Left forelimb (tissue), 1 donor: Measurements from ENCODE around the gene BEST3.
"Not testable (repeated sequence)": the region's sequence is repeated elsewhere in the genome, so short reads cannot be mapped to it uniquely, and the experiment has no call there.

ENCODE experiments used
- DNase-seq: peaks from one replicate; pipeline ENCODE4 v3.0.0-alpha.2; 2018; ENCODE audit warnings: low spot score

The BEST3 gene

DNA sequence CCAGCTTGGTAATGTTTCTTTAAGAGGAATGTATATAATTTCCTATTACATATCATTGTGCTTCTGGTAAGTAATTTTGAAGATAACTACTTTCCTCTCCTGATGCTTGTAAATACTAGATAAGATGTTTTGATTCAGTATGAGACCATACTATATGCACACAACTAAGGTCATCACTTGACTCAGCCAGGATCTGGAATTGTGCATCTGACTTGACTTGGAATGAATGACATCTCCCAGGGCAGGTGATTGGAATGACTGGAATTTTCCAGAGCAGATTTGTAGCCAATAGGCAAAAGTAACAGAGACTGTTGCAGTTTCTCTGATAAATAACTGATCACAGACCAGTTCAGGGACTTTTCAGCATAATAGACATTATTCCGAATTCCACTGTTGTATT, 11.1 kb downstream of the BEST3 start:
- DNase-seq = no peak

DNA sequence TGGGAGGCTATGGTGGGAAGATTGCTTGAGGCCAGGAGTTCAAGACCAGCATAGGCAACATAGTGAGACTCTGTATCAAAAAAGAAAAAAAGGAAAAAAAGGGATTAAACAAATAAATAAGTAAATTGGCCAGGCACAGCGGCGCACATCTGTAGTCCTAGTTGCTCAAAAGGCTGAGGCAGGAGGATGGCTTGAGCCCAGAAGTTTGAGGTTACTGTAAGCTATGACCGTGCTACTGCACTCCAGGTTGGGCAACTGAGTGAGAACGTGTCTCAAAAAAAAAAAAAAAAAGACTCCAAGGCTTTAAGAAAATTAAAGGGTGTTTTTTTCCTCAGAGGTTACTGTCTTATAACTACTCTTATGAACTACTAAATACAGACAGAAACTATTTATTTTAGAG, 11.7 kb downstream of the BEST3 start:
- no peak for DNase-seq

DNA sequence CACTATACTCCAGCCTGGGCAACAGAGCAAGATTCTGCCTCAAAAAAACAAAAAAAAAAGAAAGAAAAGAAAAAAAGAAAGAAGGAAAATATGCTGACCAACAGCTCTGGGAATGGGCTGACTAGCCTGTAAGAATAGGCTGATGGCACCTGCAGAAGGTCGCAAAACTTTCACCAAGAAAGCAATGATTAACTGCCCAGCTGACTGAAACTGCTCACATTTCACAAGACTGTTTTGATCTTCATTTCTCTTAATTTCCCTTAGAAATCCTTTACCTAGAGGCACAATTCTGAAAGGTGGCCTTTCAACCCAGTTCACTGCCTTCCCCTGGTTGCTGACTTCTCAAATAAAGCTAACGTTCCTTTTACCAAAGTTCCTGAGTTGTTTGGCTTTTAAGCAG, 12.4 kb downstream of the BEST3 start:
- no peak for DNase-seq

DNA sequence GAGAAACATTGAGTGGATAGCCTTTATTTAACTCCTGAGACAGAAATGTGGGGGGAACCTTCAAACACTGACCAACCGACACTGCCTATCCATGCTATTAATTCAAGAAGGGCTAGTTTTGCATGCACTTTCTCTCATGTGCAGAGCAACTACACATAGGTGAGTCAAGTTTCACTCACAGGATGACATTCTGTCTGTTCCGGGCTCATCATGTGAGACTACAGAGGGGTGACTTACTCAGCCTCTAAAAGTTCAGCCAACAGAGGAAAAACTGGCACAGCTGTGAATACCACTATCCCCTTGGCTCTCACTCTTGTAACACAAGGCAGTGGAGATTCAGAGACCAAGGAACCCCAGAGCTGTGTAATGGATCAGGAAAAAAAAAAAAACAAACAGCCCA, 13.3 kb downstream of the BEST3 start:
- DNase-seq = no peak

DNA sequence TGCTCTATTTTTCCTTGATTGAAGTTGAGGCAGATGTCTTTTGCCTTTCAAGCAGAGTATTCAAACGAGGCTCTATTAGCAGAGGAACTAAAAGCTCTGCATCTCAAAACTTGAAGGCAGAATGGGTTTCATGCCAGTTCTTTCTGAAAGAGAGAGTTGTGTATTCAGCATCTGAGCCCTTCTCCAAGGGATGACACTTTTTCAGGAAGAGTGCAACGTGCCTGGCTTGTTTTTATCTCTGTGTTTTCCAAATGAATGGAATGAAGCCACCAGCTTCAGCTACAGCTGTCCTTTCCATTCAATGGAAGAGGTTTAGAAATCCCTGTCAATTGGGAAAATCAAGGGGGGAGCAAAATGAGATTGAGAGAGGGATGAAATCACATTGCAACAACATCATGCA, 14.6 kb downstream of the BEST3 start:
- DNase-seq = no peak

DNA sequence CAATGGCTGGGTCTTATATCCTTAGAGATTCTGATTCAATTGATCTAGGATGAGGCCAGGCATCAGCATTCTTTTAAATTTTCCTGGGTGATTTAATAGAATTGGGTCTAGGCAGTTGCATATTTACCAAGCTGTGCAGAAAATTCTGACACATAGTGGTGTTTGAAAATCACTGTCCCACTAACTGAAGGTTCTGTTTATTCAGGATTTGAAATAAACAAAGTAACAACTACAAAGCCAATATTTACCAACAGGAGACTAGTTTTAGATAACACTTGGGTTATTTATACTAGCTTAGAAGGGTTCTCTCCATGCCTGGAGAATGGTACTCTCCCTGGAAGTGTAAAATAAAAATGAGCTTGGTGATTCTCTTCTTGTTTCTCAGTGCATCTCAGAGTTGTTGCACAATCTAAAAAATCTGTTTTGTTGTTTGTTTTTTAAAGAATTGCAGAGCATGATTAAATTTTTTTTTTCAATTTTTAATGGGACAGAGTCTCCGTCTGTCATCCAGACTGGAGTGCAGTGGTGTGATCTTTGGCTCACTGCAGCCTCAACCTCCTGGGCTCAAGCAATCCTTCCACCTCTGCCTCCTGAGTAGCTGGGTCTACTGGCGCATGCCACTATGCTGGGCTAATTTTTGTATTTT, 16.9 kb downstream of the BEST3 start:
- no peak for DNase-seq

DNA sequence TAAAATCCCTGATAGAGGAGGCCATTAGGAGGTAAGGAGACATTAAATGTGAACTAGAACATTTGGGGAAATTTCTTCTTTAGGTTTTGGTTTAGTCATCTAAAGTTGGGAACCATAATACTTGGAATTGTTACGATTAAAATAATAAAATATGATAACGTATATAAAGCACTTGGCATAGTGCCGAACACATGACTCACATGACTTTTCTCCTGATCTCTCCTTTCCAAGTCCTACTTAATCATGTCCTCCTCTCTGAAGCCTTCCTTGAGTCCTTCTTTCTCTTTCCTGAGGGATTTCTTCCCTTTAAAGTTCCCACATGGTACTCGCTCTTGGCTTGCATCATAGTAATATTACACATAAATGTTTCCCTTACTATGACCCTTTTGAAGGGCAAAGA, 20.0 kb downstream of the BEST3 start:
- no peak for DNase-seq

DNA sequence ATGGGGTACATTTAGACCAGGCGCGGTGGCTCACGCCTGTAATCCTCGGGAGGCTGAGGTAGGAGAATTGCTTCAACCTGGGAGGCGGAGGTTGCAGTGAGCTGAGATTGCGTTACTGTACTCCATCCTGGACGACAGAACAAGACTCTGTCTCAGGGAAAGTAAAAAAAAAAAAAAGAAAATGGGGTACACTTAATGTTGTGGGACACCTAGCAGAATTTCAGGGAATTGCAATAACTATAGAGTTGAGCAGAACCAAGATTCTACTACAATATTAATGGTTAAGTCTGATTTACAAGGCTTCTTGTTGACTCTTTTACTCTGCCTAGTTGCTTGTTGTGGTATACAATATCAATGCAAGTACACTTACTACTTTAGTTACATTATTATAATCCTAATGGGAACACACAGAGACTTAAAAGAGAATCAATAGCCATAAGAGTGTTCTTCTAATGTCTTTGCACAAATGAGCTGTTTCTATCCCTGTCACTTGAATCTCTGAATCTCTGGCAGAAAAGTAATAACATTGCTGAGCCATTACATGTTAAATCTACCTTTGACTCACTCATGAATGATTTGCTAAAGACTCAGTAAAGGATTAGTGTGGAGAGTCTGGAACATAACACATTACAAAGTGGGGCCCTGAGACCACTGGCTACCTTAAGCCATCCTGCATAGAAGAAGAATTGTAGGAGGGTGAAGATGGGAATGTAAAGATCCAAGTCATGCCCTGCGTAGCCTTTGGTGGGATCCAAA, 22.7 kb downstream of the BEST3 start:
- DNase-seq = no peak

DNA sequence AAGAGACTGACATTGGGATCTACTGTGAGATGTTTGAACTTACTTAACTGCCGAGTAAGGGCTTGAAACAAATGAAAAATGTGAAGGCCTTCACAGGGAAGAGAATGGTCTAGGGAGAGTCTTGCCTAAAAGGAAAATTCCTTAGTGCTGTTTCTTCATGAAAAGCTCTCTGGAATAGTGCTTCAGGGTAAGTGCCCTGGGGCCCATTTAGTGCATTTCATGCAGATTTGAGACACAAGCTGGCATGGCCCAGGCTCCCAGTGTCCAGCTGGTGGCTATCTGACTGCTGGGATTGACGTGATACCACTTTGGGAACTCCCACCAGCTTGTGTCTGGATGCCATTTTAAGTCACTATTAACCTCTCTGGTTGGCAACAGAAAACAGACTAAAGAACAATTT, 26.9 kb downstream of the BEST3 start:
- DNase-seq = no peak

DNA sequence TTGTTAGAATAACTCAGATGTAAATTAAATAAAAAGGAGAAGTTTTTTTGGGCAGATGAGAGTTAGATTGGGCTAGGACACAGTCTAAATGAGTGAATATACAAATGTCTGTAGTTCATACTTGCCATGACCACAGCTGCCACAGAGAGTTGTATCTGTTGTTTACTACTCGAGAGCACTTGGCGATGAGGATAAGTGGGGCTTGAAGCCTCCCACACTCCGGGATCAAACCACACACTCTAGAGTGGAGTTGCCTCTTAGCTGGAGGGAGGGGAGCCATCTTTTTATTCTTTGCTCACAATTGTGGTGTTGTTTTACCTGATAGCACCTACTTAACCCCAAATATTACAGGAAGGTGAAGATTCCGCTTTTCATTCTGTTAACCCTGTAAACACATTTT, 27.5 kb downstream of the BEST3 start:
- DNase-seq = no peak

DNA sequence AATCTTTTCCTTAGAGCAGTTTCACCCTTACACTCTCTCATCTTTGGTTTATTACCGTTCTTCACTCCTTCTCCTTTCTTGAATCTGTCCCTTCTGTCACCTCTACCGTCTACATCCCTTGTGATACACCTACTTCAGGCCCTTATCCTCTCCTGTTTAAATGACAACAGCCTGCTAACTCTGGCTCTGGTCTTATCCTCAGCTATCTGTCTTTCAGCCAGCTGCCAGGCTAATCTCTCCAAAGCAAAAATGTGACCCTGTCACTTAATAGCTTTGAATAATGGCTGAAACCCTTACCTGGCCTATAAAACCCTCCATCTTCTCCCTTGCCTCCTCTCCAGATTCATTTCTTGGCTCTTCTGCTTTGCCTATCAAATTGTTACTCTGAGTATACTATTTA, 32.3 kb downstream of the BEST3 start:
- DNase-seq = no peak

DNA sequence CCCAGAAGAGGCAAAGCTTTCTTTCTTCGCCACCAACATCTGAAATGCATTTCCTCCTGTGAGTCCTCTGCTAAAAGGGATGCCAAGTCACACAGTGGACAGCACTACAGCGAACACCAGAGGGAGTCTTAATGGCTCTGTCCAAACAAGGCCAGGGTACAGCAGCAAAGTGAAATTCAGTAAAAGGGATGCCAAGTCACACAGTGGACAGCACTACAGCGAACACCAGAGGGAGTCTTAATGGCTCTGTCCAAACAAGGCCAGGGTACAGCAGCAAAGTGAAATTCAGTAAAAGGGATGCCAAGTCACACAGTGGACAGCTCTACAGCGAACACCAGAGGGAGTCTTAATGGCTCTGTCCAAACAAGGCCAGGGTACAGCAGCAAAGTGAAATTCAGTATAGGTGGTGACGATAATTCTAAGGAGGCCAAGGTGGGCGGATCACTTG, 34.1 kb downstream of the BEST3 start:
- not testable (repeated sequence) for DNase-seq

DNA sequence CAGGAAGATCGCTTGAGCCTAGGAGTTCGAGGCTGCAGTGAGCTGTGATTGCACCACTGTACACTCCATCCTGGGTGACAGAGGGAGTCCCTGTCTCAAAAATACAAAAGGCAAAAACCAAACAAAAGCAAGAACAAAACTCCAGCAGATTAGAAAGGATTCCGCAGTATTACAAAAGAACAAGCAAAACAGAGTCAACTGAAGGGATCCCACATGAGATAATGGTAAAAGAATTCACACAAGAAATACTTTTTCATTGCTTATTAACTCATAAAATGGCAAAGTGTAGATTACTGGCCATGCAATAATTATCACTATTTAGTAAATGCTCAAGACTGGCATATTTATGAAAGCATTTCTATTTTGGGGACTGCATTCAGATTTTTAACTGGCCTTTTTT, 35.4 kb downstream of the BEST3 start:
- no peak for DNase-seq

DNA sequence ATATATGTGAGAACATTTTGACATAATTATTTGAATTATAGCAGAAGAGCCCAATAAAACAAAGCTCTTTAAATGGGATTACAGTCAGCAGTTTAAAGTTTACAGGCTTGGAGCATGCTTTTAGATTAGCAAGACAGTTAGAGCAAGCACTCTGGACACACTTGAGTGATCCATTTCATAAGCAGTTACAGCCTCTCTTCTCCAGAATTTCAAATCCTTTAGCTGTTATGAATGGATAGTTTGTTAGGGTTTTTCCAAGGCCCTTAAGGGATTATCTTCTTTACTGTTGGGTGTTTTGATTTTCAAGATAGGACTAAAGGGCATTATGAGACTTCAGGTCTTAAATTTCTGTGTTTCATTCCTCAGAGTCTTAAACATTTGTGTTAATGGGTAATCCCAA, 36.3 kb downstream of the BEST3 start:
- no peak for DNase-seq

DNA sequence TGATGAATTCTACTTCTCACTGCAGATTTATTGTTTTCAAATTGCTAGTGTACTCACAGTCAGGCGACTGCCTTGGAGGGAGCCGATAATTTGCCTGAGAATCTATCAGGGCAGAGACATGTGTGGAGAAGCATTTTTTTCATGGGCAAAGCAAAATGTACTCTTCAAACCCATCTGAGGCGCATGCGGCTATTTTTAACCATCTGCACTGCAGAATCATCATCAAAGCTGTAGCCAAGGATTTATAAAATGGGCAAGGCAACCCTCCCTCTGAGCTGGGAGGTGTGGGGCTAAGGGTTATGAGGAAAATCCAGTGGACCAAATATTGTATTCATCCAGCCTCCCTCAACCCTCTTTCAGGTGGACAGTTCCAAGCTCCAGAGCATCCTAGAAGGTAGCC, 37.7 kb downstream of the BEST3 start:
- no peak for DNase-seq

DNA sequence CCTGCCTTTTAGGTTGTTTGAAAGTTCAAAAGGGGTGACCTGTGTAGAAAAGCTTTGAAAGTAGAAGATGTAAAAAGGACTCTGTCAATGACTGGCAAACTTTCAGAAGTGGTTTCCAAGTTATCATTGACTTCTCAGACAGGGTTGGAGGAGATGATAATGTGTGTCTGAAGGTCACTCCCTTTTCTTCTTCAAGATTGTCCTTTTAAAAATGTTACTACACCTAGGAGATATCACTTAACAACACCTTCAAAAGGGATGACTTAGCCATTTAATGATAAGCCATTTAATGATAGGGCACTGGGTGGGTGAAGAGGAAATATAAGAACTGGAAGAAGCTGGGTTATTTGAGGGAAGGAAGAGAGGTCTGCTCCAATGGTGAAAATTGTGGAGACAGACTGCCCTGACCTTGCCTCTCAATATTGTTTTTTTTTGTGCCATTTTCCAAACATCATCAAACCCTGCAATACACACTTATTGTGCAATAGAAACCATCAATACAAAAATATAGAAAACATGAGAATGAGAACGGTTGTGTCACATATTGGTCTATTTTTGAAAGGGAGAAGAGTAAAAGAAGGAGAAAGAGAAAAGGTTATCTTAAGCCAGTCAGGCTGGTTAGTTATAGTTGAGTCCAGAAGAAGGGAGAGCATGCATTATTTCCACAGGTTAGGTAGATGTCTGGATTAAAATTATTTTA, 38.8 kb downstream of the BEST3 start:
- DNase-seq = no peak

DNA sequence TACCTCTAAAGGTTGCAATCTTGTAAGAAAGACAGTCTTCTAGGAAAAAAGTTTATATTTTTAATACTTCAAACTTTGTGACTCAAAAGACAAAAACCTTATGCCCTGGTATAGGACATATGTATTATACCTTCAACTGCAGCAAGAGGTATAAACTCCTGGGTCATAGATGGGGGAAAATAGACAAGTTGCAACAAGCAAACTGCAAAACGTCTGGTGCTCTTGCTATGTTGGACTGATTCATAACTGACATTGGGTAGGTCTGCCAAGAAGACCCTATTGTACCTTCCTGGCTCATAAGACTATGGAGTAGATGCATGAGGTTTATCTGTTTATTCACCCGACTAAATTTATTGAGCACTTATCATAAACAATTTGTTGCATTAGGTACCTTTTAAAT, 40.9 kb downstream of the BEST3 start:
- no peak for DNase-seq

DNA sequence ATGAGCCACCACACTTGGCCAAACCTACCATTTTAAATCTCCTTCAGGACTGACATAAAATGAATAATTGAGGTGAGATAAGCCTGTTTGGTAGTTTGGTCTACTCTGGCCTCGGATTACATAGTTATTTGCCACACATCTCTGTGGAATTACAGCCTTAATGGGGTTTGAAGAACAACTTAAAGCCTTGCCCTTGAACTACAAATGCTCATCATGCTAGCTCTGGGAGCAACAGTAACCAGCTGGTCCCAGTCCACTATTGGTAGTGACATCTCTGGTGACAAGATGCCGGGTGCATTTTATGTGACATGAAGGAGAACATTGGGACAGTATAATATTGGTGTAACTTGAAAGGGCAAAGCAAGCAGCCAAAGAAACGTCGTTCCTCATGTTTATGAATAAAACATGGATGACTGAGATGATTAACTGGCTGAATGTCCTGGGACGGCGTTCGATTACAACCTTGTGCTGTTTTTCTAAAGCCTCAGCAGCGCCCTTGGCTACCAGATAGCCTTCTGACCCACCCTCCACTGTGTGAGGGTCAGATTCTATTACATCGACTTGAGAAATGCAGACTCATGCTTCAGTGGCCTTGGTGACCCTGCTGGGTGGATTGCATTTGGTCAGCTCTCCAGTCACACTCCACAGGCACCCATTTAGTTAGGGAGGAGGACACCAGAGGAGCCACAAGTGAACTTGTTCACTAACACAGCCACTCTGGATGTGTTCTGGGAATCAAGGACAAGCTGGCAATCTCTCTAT, 41.5 kb downstream of the BEST3 start:
- no peak for DNase-seq

DNA sequence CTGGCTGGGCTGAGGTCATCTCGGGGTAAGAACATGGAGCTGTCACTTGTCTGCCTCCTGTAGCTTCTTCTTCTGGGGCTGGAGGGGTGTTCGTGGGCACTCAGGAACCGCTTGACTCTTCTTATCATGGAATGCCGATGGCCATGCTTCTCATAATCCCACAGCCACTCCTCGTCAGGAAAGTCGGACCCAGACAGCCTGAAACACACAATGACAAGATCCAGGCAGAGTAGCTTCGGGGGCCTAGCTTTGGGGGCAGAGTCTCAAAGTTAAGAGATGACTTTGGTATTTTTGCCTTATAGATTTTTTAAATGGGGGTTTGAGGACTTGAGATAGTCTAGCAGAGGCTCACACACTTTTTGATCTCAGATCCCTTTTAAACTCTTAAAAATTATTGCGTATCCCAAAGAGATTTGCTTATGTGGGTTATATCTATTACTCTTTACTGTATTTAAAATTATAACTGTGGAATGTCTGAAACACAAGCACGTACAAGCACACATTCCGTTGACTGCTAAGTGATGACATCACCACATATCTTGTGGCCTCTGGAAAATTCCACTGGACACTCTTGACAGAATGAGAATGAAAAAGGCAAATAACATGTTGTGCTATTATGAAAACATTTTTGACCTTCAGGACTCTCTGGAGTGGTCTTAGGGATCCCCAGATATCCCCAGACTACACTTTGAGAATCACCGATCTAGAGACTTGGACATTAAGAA, 43.3 kb downstream of the BEST3 start:
- DNase-seq = no peak

DNA sequence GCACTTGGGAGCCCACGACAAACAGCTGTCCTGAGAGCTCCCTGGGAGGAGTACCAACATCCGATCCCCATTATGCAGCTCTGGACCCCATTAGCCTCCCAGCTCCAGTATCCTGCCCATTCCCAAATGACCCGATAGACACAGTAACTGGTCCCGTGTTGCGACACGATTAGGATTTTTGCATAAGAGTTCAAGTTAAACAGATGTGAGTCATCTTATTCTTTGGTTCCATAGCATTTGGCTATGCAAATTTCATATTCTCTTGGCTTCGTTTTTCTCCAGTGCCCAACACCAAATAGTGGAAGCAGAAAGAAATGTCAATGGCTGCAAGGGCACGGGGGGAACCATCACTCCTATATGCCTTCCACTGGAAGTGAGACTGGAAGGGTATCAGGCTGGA, 45.4 kb downstream of the BEST3 start:
- no peak for DNase-seq

DNA sequence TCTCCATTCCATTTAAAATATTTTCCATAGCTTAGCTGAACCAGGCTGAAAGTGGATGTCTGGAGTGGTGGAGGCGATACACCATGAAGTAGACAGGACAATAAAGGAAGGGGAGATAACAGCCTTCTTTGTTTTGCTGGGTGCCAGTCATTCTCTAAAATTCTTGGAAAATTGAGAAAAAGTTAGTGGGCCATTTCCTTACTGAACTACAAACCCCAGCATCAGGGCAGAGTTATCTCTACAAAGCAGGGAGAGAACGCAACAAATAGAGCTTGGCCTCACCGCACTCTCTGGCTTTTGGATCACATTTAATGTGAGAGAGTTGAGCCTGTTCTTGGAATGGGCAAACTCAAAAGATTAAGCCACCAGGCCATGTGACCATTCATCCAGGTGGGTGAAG, 47.2 kb downstream of the BEST3 start:
- no peak for DNase-seq

DNA sequence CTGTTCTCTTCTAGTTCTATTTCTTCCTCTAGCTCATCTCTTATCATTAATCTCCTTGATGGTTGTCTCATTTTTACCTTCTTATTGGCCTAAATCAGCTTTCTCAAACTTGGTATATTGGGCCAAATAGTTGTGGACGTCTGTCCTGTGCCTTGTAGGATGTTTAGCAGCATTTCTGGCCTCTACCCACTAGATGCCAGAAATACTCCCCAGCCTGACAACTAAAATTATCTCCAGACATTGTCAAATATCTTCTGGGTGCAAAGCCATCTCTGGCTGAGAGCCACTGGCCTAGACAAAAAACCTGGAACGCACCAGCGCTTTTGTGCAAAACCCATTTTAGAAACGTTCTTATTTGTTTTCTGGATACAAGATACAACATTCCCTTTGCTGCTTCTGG, 49.6 kb downstream of the BEST3 start:
- DNase-seq = no peak
